ENCODE data around the gene GPRIN2. TPM values are rescaled to one million over a fixed set of nuclear protein-coding genes. Genes with fewer than 3 reads are reported as not detected.

Gene GPRIN2
- total RNA-seq, 1 donor from 2014 or later = 0.53 TPM

DNA sequence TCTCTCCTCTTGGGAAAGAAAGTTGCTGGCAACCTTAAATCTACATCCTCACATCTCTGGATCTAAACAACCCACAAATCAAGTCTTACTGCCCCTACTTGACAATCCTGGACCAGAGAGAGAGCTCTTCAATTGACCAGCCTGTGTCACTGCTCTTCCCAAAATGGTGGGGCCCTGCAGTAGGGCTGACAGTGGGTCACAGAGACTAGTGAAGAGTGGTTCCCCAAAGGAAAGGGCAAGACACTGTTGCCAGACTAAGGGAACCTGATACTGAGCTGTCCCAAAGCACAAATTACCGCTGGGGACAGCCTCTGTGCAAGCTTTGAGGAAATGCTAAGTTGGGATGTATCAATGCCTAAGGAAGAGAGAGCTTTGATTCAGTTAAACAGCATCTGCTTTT, 4.5 kb upstream of the GPRIN2 start:
- Histone ChIP-seq H3K4me3 (ENCODE audit: low read depth, low read length) (no peak overlapping the region), H3K27me3 (ENCODE audit: control insufficient read depth, insufficient read depth, low read length) (peaks cover 22% of the 10 kb centered on the region), H3K36me3 (ENCODE audit: control insufficient read depth, insufficient read depth, low read length) (no peaks in the 10 kb centered on the region)
- FAIRE-seq = no peak
- TF ChIP-seq, protein P1, sequence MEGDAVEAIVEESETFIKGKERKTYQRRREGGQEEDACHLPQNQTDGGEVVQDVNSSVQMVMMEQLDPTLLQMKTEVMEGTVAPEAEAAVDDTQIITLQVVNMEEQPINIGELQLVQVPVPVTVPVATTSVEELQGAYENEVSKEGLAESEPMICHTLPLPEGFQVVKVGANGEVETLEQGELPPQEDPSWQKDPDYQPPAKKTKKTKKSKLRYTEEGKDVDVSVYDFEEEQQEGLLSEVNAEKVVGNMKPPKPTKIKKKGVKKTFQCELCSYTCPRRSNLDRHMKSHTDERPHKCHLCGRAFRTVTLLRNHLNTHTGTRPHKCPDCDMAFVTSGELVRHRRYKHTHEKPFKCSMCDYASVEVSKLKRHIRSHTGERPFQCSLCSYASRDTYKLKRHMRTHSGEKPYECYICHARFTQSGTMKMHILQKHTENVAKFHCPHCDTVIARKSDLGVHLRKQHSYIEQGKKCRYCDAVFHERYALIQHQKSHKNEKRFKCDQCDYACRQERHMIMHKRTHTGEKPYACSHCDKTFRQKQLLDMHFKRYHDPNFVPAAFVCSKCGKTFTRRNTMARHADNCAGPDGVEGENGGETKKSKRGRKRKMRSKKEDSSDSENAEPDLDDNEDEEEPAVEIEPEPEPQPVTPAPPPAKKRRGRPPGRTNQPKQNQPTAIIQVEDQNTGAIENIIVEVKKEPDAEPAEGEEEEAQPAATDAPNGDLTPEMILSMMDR (IDR thresholded peaks at IDR 0.05; ENCODE audit: insufficient read depth, low read length, severe bottlenecking) = no peak
- no peak for DNase-seq (ENCODE audit: low read depth)

- H3K36me3 ChIP-seq (ENCODE audit: control insufficient read depth, insufficient read depth, low read length) = no peaks in the 10 kb centered on the region
- TF ChIP-seq, protein P1 (IDR thresholded peaks at IDR 0.05; ENCODE audit: insufficient read depth, low read length, severe bottlenecking) = no peak
- FAIRE-seq (no peak), DNase-seq (ENCODE audit: low read depth) (no peak)
- peaks cover 27% of the 10 kb centered on the region for H3K27me3 ChIP-seq (ENCODE audit: control insufficient read depth, insufficient read depth, low read length)
- no peak overlapping the region for H3K4me3 ChIP-seq (ENCODE audit: low read depth, low read length)
Measured at GRCh38 chr10:46560381-46560780, 3.9 kb upstream of the GPRIN2 start.

GRCh38 chr10:46559231-46559671, 2.8 kb upstream of the GPRIN2 start:
- FAIRE-seq = no peak
- DNase-seq (ENCODE audit: low read depth) = no peak
- TF ChIP-seq, protein P1 (IDR thresholded peaks at IDR 0.05; ENCODE audit: insufficient read depth, low read length, severe bottlenecking) = no peak
- no peak overlapping the region for H3K4me3 ChIP-seq (ENCODE audit: low read depth, low read length)
- no peaks in the 10 kb centered on the region for H3K36me3 ChIP-seq (ENCODE audit: control insufficient read depth, insufficient read depth, low read length)
- peaks cover 29% of the 10 kb centered on the region for H3K27me3 ChIP-seq (ENCODE audit: control insufficient read depth, insufficient read depth, low read length)

DNA sequence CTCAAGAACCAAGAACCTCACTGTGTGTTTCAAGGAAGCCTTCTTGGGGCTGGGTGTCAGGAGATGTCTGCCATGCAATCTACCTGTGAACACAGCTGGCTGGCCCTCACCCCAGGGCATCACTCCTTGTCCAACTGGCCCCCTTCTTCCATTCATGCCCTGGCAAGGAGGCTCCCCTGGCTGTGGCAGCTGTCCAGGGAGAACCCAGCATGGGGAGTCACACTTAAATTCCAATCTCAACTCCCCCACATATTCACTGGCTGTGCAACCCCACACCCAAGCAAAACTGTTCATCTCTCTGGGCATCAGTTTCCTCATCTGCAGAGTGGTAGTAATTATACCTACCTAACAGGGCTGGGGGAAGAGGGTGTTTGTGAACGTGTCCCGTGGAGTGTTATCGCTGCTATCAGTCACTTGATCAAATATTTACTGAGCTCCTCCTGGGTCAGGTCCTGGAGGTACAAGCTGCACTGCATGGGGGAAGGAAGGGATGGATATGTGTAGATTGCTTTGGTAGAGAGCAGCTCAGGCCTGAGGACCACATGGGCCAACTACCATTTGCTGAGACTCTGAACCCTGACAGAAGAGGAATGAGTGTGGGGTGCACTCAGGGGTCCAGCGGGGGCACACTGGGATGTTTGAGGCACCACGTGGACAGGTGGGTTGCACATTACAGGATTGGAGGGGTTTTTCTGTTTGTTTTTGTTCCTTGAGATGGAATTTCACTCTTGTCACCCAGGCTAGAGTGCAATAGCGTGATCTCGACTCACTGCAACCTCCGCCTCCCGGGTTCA, 2.1 kb upstream of the GPRIN2 start:
- TF ChIP-seq, protein P1 (IDR thresholded peaks at IDR 0.05; ENCODE audit: insufficient read depth, low read length, severe bottlenecking) = no peak
- Histone ChIP-seq H3K36me3 (ENCODE audit: control insufficient read depth, insufficient read depth, low read length) (no peaks in the 10 kb centered on the region), H3K27me3 (ENCODE audit: control insufficient read depth, insufficient read depth, low read length) (peaks cover 33% of the 10 kb centered on the region), H3K4me3 (ENCODE audit: low read depth, low read length) (no peak overlapping the region)
- no peak for DNase-seq (ENCODE audit: low read depth)
- FAIRE-seq = no peak

GRCh38 chr10:46558122-46558391, 1.6 kb upstream of the GPRIN2 start:
- FAIRE-seq = no peak
- TF ChIP-seq, protein P1 (IDR thresholded peaks at IDR 0.05; ENCODE audit: insufficient read depth, low read length, severe bottlenecking) = no peak
- H3K27me3 ChIP-seq (ENCODE audit: control insufficient read depth, insufficient read depth, low read length) = peaks cover 37% of the 10 kb centered on the region
- H3K4me3 ChIP-seq (ENCODE audit: low read depth, low read length) = no peak overlapping the region
- DNase-seq (ENCODE audit: low read depth) = no peak
- no peaks in the 10 kb centered on the region for H3K36me3 ChIP-seq (ENCODE audit: control insufficient read depth, insufficient read depth, low read length)
